Fibroblast of the conjunctiva (primary cell): ENCODE results near the gene PXDC1.

Source experiments
- DNase-seq: peaks from one replicate; pipeline ENCODE4 v3.0.0-alpha.2; 2010; ENCODE audit warnings: low read depth

The PXDC1 gene

GRCh38 chr6:3751077-3751729 lies at the start of gene PXDC1:
Gene PXDC1, minus strand, starts transcription at chr6:3751713. Its CDS starts 182 bp downstream, at chr6:3751531.
- DNase-seq = no peak

GRCh38 chr6:3800850-3801591 lies 49.5 kb upstream of the PXDC1 start:
- DNase-seq = no peak

GRCh38 chr6:3799719-3800118 lies 48.2 kb upstream of the PXDC1 start:
- no peak for DNase-seq

- DNase-seq = no peak
Observed at GRCh38 chr6:3798055-3798919, 46.8 kb upstream of the PXDC1 start.

- peak; percentile 51 for DNase-seq
Observed at GRCh38 chr6:3797231-3798054, 45.9 kb upstream of the PXDC1 start.

GRCh38 chr6:3796719-3797041 lies 45.2 kb upstream of the PXDC1 start:
- DNase-seq = no peak

- no peak for DNase-seq
Observed at GRCh38 chr6:3795836-3796718, 44.6 kb upstream of the PXDC1 start.

GRCh38 chr6:3794092-3794491 lies 42.6 kb upstream of the PXDC1 start:
- DNase-seq = no peak

GRCh38 chr6:3793545-3793944 lies 42.0 kb upstream of the PXDC1 start:
- no peak for DNase-seq

GRCh38 chr6:3791526-3792203 lies 40.2 kb upstream of the PXDC1 start:
- no peak for DNase-seq

- no peak for DNase-seq
Observed at GRCh38 chr6:3789896-3790558, 38.5 kb upstream of the PXDC1 start.

- DNase-seq = no peak
Observed at GRCh38 chr6:3789018-3789895, 37.7 kb upstream of the PXDC1 start.

GRCh38 chr6:3788408-3789017 lies 37.0 kb upstream of the PXDC1 start:
- no peak for DNase-seq

- DNase-seq = no peak
Observed at GRCh38 chr6:3786141-3786540, 34.6 kb upstream of the PXDC1 start.

- no peak for DNase-seq
Observed at GRCh38 chr6:3785745-3786098, 34.2 kb upstream of the PXDC1 start.

GRCh38 chr6:3784885-3785744 lies 33.6 kb upstream of the PXDC1 start:
- DNase-seq = no peak

- no peak for DNase-seq
Observed at GRCh38 chr6:3784423-3784822, 32.9 kb upstream of the PXDC1 start.
